Erythroblast (primary cell): ENCODE measurements around the gene SLC1A4.

Experiments used
- DNase-seq, 2 experiments: peaks; one replicate each; lab custom pipeline; 2025; lab: John Stamatoyannopoulos, UW
- GATA1 ChIP-seq: IDR thresholded peaks from 2 replicates; pipeline ENCODE4 v1.6.1; 2011; ENCODE audit warnings: low read depth, mild to moderate bottlenecking, control low read depth, low read length, moderate library complexity
- POLR2A ChIP-seq: IDR thresholded peaks from 2 replicates; pipeline ENCODE4 v1.6.1; 2011; ENCODE audit warnings: mild to moderate bottlenecking, low read length

Gene SLC1A4

DNA sequence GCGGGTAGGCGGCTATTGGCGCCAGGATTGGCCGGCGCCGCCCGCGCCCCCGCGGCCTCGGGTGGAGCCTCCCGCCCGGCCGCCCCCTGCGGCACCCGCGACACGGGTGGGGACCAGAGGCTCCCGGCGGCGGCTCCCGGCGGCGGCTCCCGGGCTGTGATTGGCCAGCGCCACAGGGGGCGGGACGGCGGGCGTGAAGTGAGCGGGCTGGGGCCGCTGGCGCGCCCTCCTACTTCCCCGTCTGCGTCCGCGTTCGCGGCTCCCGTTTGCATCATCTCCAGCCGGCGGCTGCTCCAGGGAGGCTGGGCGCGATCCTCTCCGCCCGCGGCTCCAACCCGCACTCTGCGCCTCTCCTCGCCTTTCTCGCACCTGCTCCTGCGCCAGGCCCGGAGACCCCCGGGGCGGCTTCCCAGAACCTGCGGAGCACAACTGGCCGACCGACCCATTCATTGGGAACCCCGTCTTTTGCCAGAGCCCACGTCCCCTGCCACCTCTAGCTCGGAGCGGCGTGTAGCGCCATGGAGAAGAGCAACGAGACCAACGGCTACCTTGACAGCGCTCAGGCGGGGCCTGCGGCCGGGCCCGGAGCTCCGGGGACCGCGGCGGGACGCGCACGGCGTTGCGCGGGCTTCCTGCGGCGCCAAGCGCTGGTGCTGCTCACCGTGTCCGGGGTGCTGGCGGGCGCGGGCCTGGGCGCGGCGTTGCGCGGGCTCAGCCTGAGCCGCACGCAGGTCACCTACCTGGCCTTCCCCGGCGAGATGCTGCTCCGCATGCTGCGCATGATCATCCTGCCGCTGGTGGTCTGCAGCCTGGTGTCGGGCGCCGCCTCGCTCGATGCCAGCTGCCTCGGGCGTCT lies at the start of gene SLC1A4:
Gene SLC1A4 (plus strand): TSS at position 274 of the 856 bp plus-strand sequence. CDS start 245 bp downstream, at position 519.
- TF ChIP-seq GATA1 (no peak), POLR2A (peak; percentile 52)
- peak; percentile 88 to 95 for DNase-seq

DNA sequence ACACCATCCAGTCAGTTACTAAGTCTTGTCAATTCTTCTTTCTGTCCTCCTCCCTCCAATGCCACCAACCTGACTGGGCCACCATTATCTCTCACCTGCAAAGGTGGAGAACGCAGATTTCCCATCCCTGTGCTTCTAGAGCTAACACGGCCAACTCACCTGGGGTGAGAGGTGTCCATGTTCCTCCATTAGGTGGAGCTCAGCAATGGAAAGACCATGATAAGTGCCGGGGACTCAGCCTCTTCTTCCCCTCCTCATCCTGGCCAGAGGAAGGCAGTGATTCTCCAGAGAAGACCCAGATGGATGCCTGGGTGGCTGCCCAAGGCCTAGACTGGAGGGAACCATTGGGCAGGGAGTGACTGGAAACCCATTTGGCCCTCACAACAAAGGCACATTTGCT lies 48.1 kb upstream of the SLC1A4 start:
- no peak for TF ChIP-seq GATA1

DNA sequence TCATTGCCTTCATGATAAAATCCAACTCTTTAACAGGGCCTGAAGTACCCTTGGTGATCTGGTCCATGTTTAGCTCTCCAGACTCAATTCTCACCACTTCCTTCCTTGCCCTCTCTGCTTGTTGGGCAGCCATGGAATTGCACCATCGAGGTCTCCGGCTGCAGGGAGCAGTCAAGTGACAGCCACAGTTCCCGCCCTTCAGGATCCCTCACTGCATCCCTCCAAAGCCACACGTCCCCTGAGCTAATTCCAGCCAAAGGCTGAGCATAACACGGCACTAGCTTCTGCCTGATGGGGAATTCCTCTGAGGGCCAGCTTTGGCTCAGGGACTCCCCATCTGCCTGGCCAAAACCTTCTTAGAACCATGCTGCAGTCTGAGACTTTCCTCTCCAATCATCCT lies 47.4 kb upstream of the SLC1A4 start:
- no peak for DNase-seq

More for the DNA sequence above, 48.1 kb upstream of the SLC1A4 start:
- no peak for DNase-seq

DNA sequence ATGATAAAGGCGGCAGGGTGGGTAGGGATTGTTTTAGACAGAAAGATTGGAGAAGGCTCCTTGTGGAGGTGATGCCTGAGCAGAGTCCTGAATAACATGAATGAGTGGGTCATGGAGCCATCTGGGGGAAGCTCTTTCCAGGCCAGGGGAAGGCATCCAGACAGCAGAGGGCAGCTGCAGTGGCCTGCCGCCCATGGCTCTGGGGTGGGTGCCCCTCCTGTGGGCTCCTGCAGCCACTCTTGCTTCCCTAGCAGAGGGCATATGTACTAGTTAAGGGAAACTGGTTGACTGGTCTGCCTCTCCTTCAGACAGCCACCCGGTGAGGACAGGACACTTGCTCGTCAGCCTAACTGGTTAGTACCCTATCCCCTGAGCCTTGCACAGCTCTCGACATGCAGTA lies 46.5 kb upstream of the SLC1A4 start:
- no peak for DNase-seq

More for the DNA sequence above, 47.4 kb upstream of the SLC1A4 start:
- TF ChIP-seq POLR2A (no peak), GATA1 (no peak)

DNA sequence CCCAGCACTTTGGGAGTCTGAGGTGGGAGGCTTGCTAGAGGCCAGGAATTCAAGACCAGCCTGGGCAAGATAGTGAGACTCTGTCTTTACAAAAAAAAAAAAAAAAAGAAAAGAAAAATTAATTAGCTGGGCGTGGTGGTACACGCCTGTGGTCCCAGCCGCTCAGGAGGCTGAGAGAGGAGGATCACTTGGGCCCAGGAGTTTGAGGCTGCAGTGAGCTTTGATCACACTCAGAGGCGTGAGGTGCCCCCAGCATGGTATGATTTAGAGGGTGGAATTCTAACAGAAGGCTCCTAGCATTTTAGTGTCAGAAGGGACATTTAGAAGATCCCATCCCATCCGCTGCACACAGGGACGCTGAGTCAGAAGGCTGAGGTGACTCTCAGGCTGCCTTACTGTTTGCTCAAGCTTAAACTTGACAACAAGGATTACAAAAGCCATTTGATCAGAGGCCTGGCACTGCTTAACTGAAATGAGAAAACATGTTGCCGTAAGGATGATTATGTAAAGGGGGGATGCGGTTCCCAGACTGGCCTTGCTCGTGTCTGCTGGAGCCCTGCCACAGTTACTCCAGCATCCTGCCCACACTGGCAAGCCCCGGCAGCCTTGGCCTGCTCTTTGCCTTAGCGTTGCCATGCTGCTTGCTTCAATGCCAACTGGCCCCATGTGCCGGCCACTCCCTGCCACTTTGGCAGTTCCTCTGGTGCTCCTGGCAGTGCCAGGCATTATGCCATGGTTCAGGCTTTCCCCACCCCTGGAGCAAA lies 45.6 kb upstream of the SLC1A4 start:
- TF ChIP-seq POLR2A = no peak
- TF ChIP-seq GATA1 = no peak
- no peak for DNase-seq

More for the DNA sequence above, 46.5 kb upstream of the SLC1A4 start:
- TF ChIP-seq POLR2A = no peak
- TF ChIP-seq GATA1 = no peak

DNA sequence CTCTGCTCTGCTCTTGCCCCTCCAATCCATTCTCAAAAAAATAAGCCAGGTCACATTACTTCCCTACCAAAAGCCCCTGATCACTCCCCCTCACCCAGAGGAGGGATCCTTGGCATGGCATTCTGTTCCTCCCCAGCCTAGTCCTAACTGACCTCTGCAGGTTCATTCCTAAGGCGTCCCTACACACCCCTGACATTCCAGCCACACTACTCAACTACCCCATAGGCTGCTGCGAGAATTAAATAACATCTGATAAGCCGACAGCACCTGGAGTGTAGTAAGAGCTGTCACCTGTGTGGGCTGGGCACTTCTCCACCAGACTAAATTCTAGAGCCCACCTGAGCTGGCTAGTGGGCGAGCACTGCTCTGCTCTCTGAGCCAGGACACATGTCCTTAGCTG lies 44.7 kb upstream of the SLC1A4 start:
- TF ChIP-seq GATA1 (no peak), POLR2A (no peak)
- DNase-seq = no peak

DNA sequence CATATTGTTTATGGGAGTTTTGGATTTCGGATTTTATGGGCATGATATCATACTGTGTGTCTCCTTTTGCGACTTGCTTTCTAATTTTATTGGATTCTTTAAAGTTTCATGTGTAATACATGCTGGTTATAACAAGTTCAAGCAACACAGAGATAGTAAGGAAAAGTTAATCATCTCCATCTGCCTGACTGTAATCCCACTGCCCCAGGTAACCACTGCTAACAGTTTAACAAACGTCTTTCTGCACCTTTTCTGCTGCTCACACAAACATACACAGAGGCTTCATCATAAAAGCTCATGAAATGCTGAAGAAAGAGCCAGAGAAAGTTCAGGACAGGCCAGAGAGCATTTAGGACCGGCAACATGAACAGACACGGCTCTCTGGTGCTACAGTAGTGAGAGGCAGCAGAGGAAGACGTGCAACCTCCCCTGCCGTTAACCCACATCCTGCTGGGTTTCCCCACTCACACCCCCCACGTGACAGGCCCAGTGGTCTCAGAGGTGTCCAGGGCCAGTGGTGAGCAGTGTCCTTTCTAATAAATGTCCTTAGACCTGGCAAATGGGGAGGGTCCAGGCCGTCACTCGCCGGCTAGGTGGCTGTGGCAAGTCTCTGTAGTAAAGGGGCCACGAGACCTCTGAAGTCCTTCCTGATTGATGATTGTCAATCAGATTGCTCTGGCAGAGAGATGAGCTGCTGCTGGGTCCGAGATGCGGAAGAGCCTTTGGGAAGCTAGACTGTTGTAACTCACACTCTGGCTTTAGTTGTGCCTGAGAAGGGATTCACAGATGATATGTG lies 43.0 kb upstream of the SLC1A4 start:
- DNase-seq = no peak
- TF ChIP-seq POLR2A (no peak), GATA1 (no peak)

DNA sequence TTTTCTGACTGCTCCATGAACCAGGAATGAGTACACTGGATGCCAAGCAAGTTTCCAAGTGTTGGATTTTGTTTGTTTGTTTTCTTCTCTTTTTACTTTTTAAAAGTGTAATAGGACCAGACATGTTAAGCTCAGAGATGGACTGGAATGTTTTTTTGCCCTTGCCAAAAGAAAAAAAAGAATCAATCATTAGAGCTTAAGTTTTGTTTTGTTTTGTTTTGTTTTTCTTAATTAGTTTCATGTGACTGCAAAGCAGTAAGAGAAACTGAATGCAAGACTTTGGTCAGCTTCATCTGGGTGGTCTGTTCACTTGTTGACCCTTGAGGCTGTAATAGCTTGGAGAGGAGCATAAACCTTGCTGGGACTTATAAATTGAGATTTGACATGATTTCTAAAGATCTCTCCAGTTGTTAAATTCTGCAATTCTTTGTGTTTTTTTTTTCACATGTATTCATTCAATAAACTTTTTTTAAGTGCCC lies 42.4 kb upstream of the SLC1A4 start:
- DNase-seq = no peak
- TF ChIP-seq GATA1 = no peak
- TF ChIP-seq POLR2A = no peak

DNA sequence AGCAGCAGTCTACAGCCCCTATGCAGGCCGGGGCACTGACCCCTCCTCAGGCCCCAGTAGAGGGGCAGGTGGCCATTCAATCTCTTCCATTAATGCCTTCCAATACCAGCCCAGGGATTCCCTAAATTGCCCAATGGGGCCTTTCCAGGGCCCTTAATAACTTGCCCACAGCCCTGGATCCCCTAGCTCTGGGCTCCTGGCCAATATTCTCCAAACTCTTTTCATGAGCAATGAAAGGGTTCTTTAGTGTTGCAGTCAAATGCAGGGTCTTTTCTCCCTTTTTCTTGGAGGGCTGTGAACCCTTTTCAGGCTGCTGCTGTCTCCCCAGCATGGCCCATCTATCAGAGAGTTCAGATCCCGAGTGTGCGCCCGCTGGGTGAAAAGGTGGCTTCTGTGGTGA lies 41.3 kb upstream of the SLC1A4 start:
- no peak for DNase-seq
- TF ChIP-seq GATA1 (no peak), POLR2A (no peak)

DNA sequence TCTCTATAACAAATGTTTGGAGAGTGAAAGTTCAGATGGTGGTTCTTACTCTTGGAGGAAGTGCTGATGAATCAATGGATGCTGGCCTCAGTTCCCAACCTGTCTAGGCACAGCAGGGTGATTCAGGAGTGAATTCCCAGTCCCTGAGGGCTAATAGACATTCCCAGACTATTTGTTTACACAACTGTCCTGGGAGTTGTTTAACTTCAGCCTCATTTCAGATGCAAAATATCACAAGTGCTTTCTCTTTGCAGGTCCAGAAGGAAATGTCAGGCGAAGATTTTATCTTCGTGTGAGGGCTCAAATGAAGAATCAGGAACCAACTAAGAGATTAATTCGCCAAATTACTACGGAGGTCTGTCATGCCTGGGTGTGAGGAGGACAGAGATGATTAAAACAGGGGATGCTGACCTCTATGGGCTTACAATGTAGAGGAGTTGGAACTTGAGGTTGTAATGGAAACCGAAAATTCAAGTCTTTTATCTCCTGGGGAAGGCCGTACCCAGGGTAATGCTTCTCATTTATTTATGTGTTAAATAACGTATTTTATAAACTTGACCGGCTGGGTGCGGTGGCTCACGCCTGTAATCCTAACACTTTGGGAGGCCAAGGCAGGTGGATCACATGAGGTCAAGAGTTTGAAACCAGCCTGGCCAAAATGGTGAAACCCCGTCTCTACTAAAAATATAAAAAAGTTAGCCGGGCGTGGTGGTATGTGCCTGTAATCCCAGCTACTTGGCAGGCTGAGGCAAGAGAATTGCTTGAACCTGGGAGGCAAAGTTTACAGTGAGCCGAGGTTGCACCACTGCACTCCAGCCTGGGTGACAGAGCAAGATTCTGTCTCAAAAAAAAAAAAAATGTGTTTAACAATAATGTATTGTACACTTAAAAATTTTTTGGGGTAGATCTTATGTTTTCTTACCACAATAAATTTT lies 38.7 kb upstream of the SLC1A4 start:
- DNase-seq = no peak
- no peak for TF ChIP-seq GATA1
- no peak for TF ChIP-seq POLR2A

DNA sequence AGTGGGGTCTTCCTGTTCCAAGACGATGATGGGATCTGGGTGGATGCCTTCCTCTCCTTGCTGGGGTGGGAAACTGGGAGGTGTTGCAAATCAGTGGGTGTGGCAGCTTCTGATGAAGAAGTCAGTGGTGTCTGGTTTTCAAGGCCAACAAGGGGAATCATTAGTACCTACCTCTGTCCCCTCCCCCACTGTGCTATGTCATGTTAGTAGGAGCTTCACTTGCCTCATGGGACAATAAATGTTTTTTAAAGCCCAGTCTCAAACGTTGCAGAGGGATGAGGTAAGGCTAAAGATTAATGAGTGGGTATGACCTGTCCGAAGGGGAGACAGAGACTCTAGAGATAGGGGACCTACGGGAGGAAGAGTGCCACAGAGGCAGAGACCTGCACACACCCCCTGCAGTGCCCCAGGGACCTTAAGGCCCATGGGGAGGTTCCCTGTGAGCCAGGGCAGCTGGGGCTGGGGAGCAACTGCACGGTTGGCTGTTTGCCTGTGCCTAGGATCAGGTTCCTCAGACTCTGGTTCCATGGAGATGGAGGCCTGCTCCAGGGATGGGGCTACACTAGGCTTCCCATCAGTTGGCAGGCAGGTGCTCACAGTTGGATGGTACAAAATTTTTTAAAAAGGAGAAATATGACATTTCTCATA lies 37.8 kb upstream of the SLC1A4 start:
- TF ChIP-seq POLR2A (no peak), GATA1 (no peak)
- DNase-seq = no peak

DNA sequence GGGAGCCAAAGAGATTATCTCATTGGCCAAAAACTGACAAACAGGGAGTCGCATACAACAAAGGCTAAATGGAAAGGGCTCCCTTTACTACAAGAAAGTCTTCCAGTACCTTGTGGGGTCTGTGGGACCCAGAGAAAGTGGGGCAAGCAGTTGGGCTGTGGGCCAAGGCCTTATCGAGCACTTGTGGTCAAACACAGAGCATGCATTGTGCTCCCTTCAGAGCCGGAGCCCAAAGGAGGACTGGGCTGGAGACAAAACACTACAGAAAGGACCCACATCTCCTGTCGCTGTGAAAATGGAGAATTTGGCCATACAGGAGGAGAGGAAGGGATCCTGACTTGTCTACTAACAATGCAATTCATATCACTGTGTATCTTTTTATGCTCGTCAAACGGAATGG lies 37.1 kb upstream of the SLC1A4 start:
- DNase-seq = no peak
- TF ChIP-seq GATA1 (no peak), POLR2A (no peak)
